ENCODE measurements around the gene PROM1. TPM values are rescaled to one million over a fixed set of nuclear protein-coding genes. Genes with fewer than 3 reads are reported as not detected.

The PROM1 gene
- total RNA-seq, 1 donor from 2014 or later, result 7.2 TPM

DNA sequence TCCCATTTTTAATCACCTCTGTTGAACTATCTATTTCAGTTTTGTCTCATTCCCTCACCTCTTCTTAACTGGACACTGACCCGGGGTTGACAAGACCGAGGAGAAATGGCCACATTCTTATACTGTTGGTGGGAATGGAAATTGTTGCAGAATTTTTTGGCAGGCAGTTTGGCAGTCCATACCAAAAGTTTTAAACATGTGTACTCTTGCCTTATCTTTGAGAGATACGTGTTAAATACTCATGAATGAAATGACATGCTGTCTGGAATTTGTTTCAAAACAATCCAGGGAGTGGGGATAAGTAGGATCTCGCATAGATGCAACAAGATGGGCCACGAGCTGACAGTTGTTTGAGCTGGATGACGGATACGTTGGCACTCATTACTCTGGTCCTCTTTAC is 157.3 kb downstream of the PROM1 start:
- DNase-seq (ENCODE audit: low spot score in 2 of 2), result no peak
- TF ChIP-seq, protein P1, sequence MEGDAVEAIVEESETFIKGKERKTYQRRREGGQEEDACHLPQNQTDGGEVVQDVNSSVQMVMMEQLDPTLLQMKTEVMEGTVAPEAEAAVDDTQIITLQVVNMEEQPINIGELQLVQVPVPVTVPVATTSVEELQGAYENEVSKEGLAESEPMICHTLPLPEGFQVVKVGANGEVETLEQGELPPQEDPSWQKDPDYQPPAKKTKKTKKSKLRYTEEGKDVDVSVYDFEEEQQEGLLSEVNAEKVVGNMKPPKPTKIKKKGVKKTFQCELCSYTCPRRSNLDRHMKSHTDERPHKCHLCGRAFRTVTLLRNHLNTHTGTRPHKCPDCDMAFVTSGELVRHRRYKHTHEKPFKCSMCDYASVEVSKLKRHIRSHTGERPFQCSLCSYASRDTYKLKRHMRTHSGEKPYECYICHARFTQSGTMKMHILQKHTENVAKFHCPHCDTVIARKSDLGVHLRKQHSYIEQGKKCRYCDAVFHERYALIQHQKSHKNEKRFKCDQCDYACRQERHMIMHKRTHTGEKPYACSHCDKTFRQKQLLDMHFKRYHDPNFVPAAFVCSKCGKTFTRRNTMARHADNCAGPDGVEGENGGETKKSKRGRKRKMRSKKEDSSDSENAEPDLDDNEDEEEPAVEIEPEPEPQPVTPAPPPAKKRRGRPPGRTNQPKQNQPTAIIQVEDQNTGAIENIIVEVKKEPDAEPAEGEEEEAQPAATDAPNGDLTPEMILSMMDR (IDR thresholded peaks at IDR 0.05), result no peak
- intact Hi-C loops (cut with DNase I), result no loop called here

DNA sequence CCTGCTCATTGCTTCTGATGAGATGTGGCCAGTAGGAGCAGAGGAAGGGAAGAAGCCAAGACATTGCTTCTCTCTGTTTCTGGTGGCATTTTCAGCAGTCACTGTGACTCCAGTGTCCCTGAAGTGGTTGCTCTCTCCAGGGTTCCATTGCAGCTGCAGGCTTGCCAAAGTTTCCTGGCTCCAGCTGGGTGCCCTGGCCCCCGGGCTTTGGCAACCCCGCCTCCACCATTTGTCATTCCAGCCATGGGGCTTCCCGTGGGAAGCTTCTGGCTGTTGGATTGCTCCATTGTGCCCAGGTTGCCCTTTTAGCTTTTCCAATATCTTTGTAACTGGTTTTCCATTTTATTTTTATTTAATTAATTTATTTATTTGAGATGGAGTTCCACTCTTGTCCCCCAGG is 158.0 kb downstream of the PROM1 start:
- Histone ChIP-seq H3K36me3 (no peaks in the 10 kb centered on the region), H3K4me3 (no peak overlapping the region), H3K4me1 (peaks cover 0 to 2% of the 10 kb centered on the region in 2 donors), H3K27me3 (no peaks in the 10 kb centered on the region), H3K27ac (no peak overlapping the region), H3K9me3 (no peaks in the 10 kb centered on the region)
- intact Hi-C loops (cut with DNase I), result no loop called here
- TF ChIP-seq, protein P1 (IDR thresholded peaks at IDR 0.05), result no peak
- no peak for DNase-seq (ENCODE audit: low spot score in 2 of 2)

More for the DNA sequence above, 157.3 kb downstream of the PROM1 start:
- H3K27me3 ChIP-seq, result no peaks in the 10 kb centered on the region
- H3K36me3 ChIP-seq, result no peaks in the 10 kb centered on the region
- H3K9me3 ChIP-seq, result no peaks in the 10 kb centered on the region
- no peak overlapping the region for H3K27ac ChIP-seq
- no peaks in the 10 kb centered on the region for H3K4me1 ChIP-seq
- H3K4me3 ChIP-seq, result no peak overlapping the region

DNA sequence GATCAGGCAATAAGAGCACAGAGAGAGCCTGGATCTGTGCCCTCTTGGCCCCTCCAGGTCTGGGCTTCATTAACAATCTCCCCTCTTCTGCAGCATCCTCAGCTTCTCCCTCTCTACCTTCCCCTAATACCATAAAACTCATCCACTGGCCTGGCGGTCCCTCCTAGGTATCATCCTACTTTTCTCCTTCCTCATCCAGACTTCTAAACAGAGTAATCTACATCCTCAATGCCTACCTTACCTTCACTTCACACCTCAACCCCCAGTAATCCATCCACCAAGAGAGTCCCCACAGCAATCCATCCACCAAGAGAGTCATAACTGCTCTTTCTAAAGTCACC is 162.3 kb downstream of the PROM1 start:
- DNase-seq (ENCODE audit: low spot score in 2 of 2), result no peak
- intact Hi-C loops (cut with DNase I), result no loop called here

DNA sequence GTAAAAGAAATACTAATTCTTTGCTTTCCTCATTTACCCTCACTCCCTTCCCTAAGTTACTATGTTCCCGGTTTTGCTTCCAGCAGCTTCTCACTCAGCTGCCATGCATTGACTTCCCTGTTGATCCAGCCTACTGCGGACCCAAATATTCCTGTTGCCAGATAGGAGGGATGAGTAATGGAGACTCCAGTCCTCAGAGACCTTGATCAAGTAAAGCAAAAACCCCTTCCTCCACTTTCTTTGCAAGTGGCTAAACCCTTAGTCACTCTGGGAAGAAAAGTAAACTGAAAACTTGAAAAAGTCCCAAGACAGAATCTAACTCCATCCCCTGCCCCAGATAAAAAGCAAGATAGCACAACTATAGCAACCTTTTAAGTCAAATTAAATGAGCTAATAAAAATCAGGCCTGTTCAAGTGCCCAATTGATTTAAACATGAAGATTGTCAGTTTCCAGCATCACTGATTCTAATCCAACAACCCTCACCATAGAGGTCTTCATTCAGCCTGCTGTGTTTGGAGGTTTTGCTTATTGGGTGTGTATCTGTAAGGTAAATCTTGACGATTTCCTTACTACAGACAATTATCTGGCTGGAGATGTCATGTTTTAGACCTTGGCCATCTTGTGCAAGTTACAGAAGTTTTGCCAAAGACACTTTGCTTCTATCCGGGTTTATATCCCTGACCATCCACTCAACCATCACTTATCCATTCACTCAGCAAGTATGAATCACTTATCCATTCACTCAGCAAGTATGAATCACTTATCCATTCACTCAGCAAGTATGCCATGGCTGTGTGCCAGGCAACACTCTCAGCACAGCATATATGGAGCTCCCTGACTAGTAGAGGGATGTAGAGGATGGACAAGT is 162.9 kb downstream of the PROM1 start:
- intact Hi-C loops (cut with DNase I), result no loop called here
- TF ChIP-seq, protein P1 (IDR thresholded peaks at IDR 0.05), result no peak
- no peaks in the 10 kb centered on the region for H3K36me3 ChIP-seq
- no peaks in the 10 kb centered on the region for H3K27me3 ChIP-seq
- DNase-seq (ENCODE audit: low spot score in 2 of 2), result peak; percentile 65 to 92
- no peak overlapping the region for H3K27ac ChIP-seq
- peaks cover 0 to 4% of the 10 kb centered on the region in 2 donors for H3K4me1 ChIP-seq
- H3K9me3 ChIP-seq, result no peaks in the 10 kb centered on the region
- H3K4me3 ChIP-seq, result no peak overlapping the region

More for the DNA sequence above, 162.3 kb downstream of the PROM1 start:
- H3K27me3 ChIP-seq, result no peaks in the 10 kb centered on the region
- H3K9me3 ChIP-seq, result no peaks in the 10 kb centered on the region
- peaks cover 0 to 4% of the 10 kb centered on the region in 2 donors for H3K4me1 ChIP-seq
- H3K36me3 ChIP-seq, result no peaks in the 10 kb centered on the region
- no peak overlapping the region for H3K4me3 ChIP-seq
- no peak overlapping the region for H3K27ac ChIP-seq
- TF ChIP-seq, protein P1 (IDR thresholded peaks at IDR 0.05), result no peak

DNA sequence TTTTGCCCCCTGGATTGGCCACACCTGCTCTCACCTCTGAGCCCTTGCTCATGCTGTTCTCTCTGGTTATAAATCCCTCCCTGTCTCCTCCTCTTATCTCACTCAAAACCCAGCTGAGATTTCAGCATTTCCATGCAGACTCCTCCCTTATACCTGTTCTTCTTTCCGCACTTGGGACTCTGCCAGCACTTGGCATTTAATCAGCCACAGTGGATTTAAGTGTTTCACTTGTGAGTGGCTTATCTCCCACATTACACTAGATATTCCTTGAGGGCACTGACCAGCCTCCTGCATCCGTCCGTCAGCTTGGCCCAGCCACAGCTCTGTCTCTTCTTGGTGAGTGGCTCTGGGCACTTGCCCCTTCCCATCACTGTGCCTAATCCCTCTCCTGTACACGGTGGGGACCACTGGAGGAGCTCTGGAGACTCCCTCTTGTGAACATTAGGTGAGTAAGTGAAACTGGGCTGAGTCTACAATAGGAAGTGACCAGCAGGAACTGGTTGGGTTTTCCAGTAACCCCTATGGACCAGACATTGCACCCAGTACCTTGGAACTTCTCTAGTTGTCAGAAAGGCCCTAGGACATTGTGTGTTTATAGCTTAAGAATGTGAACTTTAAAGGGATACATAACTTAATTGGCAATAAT is 165.2 kb downstream of the PROM1 start:
- H3K4me3 ChIP-seq, result no peak overlapping the region
- no peaks in the 10 kb centered on the region for H3K27me3 ChIP-seq
- H3K27ac ChIP-seq, result no peak overlapping the region
- H3K4me1 ChIP-seq, result peaks cover 0 to 4% of the 10 kb centered on the region in 2 donors
- DNase-seq (ENCODE audit: low spot score in 2 of 2), result no peak
- TF ChIP-seq, protein P1 (IDR thresholded peaks at IDR 0.05), result no peak
- no peaks in the 10 kb centered on the region for H3K9me3 ChIP-seq
- no peaks in the 10 kb centered on the region for H3K36me3 ChIP-seq
- intact Hi-C loops (cut with DNase I), result no loop called here

Other genes starting within 250 kb of the PROM1 start
- gene FGFBP1, start 145.3 kb downstream of the PROM1 start, total RNA-seq, result not detected
- not detected for gene FGFBP2, start 120.8 kb downstream of the PROM1 start, total RNA-seq
- 10.7 TPM for gene TAPT1, start 142.4 kb upstream of the PROM1 start, total RNA-seq

All from ascending aorta (tissue), 2 donors.